Measurements from ENCODE around the gene NMUR2. TPM values are rescaled to one million over a fixed set of nuclear protein-coding genes. Genes with fewer than 3 reads are reported as not detected.

NMUR2 gene
- polyA plus RNA-seq, 1 of the 3 experiments (the other 2 are of a cell fraction) = not detected

DNA sequence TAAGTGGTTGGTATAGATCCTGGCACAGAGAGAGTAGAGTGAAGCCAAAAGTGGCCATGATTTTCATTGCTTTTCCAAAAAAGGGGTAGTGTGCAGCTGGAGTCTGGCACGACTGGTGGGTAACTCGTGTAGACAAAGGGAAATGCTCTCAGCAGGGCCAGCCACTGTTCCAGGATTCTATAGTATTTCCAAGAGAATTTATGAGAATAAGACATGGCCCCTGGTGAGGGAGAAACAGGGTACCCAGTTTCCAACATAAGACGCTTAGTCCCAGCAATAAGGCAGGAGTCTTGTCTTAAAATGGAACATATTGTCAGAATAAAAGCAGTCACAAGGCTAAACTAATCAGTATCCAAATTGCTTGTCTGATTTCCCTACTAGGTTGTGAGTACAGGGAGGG, 52.1 kb downstream of the NMUR2 start:
- no peaks in the 10 kb centered on the region for H3K36me3 ChIP-seq (replicated peaks in 1 of 2; ENCODE audit: control insufficient read depth in 1 of 2, insufficient read depth in 2 of 2, low read length in 1 of 2)
- H3K9me3 ChIP-seq = no peaks in the 10 kb centered on the region
- no peaks in the 10 kb centered on the region for H3F3A ChIP-seq (replicated peaks; ENCODE audit: insufficient read depth)
- H3K79me2 ChIP-seq (ENCODE audit: insufficient read depth) = no peaks in the 10 kb centered on the region
- WGBS (ENCODE audit: low lambda C conversion rate) = 4% methylated on average over 3 of the region's 3 CpGs
- no peaks in the 10 kb centered on the region for H3K4me1 ChIP-seq (ENCODE audit: control insufficient read depth in 1 of 2, insufficient read depth in 2 of 2, low read depth in 1 of 2, low read length in 1 of 2)
- POLR2A ChIA-PET = no interaction called here
- no peak overlapping the region for H3K27ac ChIP-seq (ENCODE audit: low read depth in 2 of 2, low read length in 1 of 2)
- H2AFZ ChIP-seq (ENCODE audit: low read depth) = no peak overlapping the region
- H3K9me2 ChIP-seq = no peaks in the 10 kb centered on the region
- CTCF ChIA-PET = no interaction called here
- no peak overlapping the region for H3K4me3 ChIP-seq (ENCODE audit: low read depth in 2 of 2, low read length in 1 of 2)
- H3K4me2 ChIP-seq = no peak overlapping the region
- no peaks in the 10 kb centered on the region for H3K27me3 ChIP-seq (ENCODE audit: insufficient read depth)
- no peak for TF ChIP-seq RXRA (IDR thresholded peaks at IDR 0.05; ENCODE audit: borderline replicate concordance, low read depth)
- TF ChIP-seq MXI1 (IDR thresholded peaks at IDR 0.05; ENCODE audit: low read depth, low read length) = no peak
- TF ChIP-seq RAD21 (IDR thresholded peaks at IDR 0.05; ENCODE audit: low read length) = no peak
- TF ChIP-seq TCF12 (IDR thresholded peaks at IDR 0.05) = no peak
- no peak for TF ChIP-seq USF2 (IDR thresholded peaks at IDR 0.05; ENCODE audit: borderline replicate concordance, low read depth, low read length)
- TF ChIP-seq, protein P1, sequence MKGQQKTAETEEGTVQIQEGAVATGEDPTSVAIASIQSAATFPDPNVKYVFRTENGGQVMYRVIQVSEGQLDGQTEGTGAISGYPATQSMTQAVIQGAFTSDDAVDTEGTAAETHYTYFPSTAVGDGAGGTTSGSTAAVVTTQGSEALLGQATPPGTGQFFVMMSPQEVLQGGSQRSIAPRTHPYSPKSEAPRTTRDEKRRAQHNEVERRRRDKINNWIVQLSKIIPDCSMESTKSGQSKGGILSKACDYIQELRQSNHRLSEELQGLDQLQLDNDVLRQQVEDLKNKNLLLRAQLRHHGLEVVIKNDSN (IDR thresholded peaks at IDR 0.05; ENCODE audit: borderline replicate concordance, low read depth) = no peak
- no peak for TF ChIP-seq RFX5 (IDR thresholded peaks at IDR 0.05; ENCODE audit: low read length)
- TF ChIP-seq MEF2A (IDR thresholded peaks at IDR 0.05; ENCODE audit: borderline replicate concordance, low read depth) = no peak
- TF ChIP-seq EZH2phosphoT487 (IDR thresholded peaks at IDR 0.05; ENCODE audit: borderline replicate concordance, low read depth) = no peak
- TF ChIP-seq FOSL2 (IDR thresholded peaks at IDR 0.05; ENCODE audit: borderline replicate concordance, low read depth) = no peak
- TF ChIP-seq, protein P2, sequence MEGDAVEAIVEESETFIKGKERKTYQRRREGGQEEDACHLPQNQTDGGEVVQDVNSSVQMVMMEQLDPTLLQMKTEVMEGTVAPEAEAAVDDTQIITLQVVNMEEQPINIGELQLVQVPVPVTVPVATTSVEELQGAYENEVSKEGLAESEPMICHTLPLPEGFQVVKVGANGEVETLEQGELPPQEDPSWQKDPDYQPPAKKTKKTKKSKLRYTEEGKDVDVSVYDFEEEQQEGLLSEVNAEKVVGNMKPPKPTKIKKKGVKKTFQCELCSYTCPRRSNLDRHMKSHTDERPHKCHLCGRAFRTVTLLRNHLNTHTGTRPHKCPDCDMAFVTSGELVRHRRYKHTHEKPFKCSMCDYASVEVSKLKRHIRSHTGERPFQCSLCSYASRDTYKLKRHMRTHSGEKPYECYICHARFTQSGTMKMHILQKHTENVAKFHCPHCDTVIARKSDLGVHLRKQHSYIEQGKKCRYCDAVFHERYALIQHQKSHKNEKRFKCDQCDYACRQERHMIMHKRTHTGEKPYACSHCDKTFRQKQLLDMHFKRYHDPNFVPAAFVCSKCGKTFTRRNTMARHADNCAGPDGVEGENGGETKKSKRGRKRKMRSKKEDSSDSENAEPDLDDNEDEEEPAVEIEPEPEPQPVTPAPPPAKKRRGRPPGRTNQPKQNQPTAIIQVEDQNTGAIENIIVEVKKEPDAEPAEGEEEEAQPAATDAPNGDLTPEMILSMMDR (IDR thresholded peaks at IDR 0.05) = no peak
- TF ChIP-seq, protein P3, sequence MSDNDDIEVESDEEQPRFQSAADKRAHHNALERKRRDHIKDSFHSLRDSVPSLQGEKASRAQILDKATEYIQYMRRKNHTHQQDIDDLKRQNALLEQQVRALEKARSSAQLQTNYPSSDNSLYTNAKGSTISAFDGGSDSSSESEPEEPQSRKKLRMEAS (IDR thresholded peaks at IDR 0.05; ENCODE audit: low read depth) = no peak
- TF ChIP-seq NFIC (IDR thresholded peaks at IDR 0.05; ENCODE audit: borderline replicate concordance) = no peak
- no peak for TF ChIP-seq TEAD4 (IDR thresholded peaks at IDR 0.05; ENCODE audit: borderline replicate concordance, insufficient read depth)
- TF ChIP-seq RCOR1 (IDR thresholded peaks at IDR 0.05; ENCODE audit: low read length) = no peak
- no peak for TF ChIP-seq FOXM1 (IDR thresholded peaks at IDR 0.05; ENCODE audit: low read depth)
- no peak overlapping the region for H3K9ac ChIP-seq
- no peak for DNase-seq
- H4K20me1 ChIP-seq (ENCODE audit: insufficient read depth) = no peaks in the 10 kb centered on the region
